ENCODE data around the gene SIRT3. TPM values are rescaled to one million over a fixed set of nuclear protein-coding genes. Genes with fewer than 3 reads are reported as not detected.

Gene SIRT3
- total RNA-seq, 1 experiment from 2014 or later: 13.8 TPM

DNA sequence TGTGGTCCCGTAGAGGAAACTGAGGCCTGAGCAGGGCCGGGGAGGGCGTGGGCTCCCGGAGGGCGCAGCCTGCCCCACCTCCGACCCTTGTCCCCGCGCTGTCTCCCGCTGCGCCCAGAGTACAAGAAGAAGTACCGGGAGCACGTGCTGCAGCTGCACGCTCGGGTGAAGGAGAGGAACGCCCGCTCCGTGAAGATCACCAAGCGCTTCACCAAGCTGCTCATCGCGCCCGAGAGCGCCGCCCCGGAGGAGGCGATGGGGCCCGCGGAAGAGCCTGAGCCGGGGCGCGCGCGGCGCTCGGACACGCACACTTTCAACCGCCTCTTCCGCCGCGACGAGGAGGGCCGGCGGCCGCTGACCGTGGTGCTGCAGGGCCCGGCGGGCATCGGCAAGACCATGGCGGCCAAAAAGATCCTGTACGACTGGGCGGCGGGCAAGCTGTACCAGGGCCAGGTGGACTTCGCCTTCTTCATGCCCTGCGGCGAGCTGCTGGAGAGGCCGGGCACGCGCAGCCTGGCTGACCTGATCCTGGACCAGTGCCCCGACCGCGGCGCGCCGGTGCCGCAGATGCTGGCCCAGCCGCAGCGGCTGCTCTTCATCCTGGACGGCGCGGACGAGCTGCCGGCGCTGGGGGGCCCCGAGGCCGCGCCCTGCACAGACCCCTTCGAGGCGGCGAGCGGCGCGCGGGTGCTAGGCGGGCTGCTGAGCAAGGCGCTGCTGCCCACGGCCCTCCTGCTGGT is 44.0 kb upstream of the SIRT3 start:
- no peak overlapping the region for H3K27ac ChIP-seq (ENCODE audit: low read length)
- H3K9me2 ChIP-seq (replicated peaks; ENCODE audit: low read length): no peaks in the 10 kb centered on the region
- no peaks in the 10 kb centered on the region for H4K20me1 ChIP-seq (ENCODE audit: low read length)
- no peak for ATAC-seq
- H3K36me3 ChIP-seq (ENCODE audit: low read depth, low read length): no peaks in the 10 kb centered on the region
- POLR2A ChIA-PET (ENCODE audit: unreplicated experiment): no interaction called here
- no peak for DNase-seq
- H3K4me1 ChIP-seq (ENCODE audit: insufficient read depth, low read length): no peaks in the 10 kb centered on the region
- H3K9ac ChIP-seq (ENCODE audit: low read length): no peak overlapping the region
- H3K4me3 ChIP-seq (ENCODE audit: low read length): no peak overlapping the region
- peaks cover 22% of the 10 kb centered on the region for H3K27me3 ChIP-seq (ENCODE audit: low read length)
- no peaks in the 10 kb centered on the region for H3K9me3 ChIP-seq (ENCODE audit: low read length)
- H2AFZ ChIP-seq (ENCODE audit: low read length): no peak overlapping the region
- no TSS peak for BruUV-seq (replicated peaks)
- H3K4me2 ChIP-seq (ENCODE audit: low read length): no peak overlapping the region
- no peaks in the 10 kb centered on the region for H3K79me2 ChIP-seq (ENCODE audit: low read length)
- CTCF ChIA-PET: no interaction called here
- intact Hi-C loops (cut with micrococcal nuclease): no loop called here
- no peaks in the 10 kb centered on the region for H3F3A ChIP-seq (ENCODE audit: low read length, unreplicated experiment)
- TF ChIP-seq, protein P1, sequence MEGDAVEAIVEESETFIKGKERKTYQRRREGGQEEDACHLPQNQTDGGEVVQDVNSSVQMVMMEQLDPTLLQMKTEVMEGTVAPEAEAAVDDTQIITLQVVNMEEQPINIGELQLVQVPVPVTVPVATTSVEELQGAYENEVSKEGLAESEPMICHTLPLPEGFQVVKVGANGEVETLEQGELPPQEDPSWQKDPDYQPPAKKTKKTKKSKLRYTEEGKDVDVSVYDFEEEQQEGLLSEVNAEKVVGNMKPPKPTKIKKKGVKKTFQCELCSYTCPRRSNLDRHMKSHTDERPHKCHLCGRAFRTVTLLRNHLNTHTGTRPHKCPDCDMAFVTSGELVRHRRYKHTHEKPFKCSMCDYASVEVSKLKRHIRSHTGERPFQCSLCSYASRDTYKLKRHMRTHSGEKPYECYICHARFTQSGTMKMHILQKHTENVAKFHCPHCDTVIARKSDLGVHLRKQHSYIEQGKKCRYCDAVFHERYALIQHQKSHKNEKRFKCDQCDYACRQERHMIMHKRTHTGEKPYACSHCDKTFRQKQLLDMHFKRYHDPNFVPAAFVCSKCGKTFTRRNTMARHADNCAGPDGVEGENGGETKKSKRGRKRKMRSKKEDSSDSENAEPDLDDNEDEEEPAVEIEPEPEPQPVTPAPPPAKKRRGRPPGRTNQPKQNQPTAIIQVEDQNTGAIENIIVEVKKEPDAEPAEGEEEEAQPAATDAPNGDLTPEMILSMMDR (conservative IDR thresholded peaks at IDR 0.05; ENCODE audit: low read depth, low read length): no peak
- TF ChIP-seq EZH2phosphoT487 (IDR thresholded peaks at IDR 0.05; ENCODE audit: borderline replicate concordance, low read length) (no peak), EZH2 (IDR thresholded peaks at IDR 0.05; ENCODE audit: low read length, unreplicated experiment) (no peak)

- Histone ChIP-seq H3K79me2 (ENCODE audit: low read length) (no peaks in the 10 kb centered on the region), H3K4me1 (ENCODE audit: insufficient read depth, low read length) (no peaks in the 10 kb centered on the region), H3K27me3 (ENCODE audit: low read length) (peaks cover 22% of the 10 kb centered on the region), H3K27ac (ENCODE audit: low read length) (no peak overlapping the region), H4K20me1 (ENCODE audit: low read length) (no peaks in the 10 kb centered on the region), H3K9me2 (replicated peaks; ENCODE audit: low read length) (no peaks in the 10 kb centered on the region), H3F3A (ENCODE audit: low read length, unreplicated experiment) (no peaks in the 10 kb centered on the region), H3K36me3 (ENCODE audit: low read depth, low read length) (no peaks in the 10 kb centered on the region), H3K4me3 (ENCODE audit: low read length) (no peak overlapping the region), H3K9ac (ENCODE audit: low read length) (no peak overlapping the region), H3K9me3 (ENCODE audit: low read length) (no peaks in the 10 kb centered on the region), H2AFZ (ENCODE audit: low read length) (no peak overlapping the region), H3K4me2 (ENCODE audit: low read length) (no peak overlapping the region)
- ChIA-PET CTCF (no interaction called here), POLR2A (ENCODE audit: unreplicated experiment) (no interaction called here)
- no TSS peak for BruUV-seq (replicated peaks)
- TF ChIP-seq EZH2phosphoT487 (IDR thresholded peaks at IDR 0.05; ENCODE audit: borderline replicate concordance, low read length) (no peak), EZH2 (IDR thresholded peaks at IDR 0.05; ENCODE audit: low read length, unreplicated experiment) (no peak)
- TF ChIP-seq, protein P1 (conservative IDR thresholded peaks at IDR 0.05; ENCODE audit: low read depth, low read length): no peak
- DNase-seq: no peak
- intact Hi-C loops (cut with micrococcal nuclease): no loop called here
- no peak for ATAC-seq
Observed at GRCh38 chr11:279040-279965, 43.2 kb upstream of the SIRT3 start.

Data from PC-3 (cell line).